ENCODE data around the gene IL34. TPM values are rescaled to one million over a fixed set of nuclear protein-coding genes. Genes with fewer than 3 reads are reported as not detected.

IL34 gene
- polyA plus RNA-seq, 1 of the 3 experiments (the other 2 are of a cell fraction): 0.18 TPM

DNA sequence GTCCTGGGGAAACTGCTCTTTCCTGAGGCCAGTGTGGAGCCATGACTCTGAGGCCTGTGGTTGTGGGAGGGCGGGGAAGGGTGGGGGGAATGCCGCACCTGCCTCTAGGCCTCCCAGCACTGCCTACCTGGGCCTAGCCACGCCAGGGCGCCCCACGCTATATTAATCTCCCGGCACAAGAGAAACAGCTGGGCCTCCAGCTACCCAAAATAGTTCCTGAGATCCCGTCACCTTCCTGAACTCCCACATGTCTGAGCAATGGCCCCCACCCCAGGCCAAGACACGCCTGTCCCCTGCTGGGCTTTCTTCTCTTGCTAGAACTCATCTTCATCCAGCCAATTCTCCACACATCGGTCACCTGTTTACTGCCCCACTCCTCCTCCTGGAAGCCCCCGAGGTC, 52.5 kb downstream of the IL34 start:
- Histone ChIP-seq H2AFZ (ENCODE audit: low read depth) (no peak overlapping the region), H3K36me3 (replicated peaks in 1 of 2; ENCODE audit: control insufficient read depth in 1 of 2, insufficient read depth in 2 of 2, low read length in 1 of 2) (no peaks in the 10 kb centered on the region), H3F3A (replicated peaks; ENCODE audit: insufficient read depth) (peaks cover 25% of the 10 kb centered on the region), H3K9me3 (no peaks in the 10 kb centered on the region), H3K27me3 (ENCODE audit: insufficient read depth) (no peaks in the 10 kb centered on the region), H3K4me2 (no peak overlapping the region), H3K9ac (no peak overlapping the region), H3K79me2 (ENCODE audit: insufficient read depth) (no peaks in the 10 kb centered on the region), H3K4me1 (ENCODE audit: control insufficient read depth in 1 of 2, insufficient read depth in 2 of 2, low read depth in 1 of 2, low read length in 1 of 2) (peaks cover 45 to 83% of the 10 kb centered on the region in 2 experiments; a peak in 3 of 4 replicates), H3K27ac (ENCODE audit: low read depth in 2 of 2, low read length in 1 of 2) (no peak overlapping the region), H3K9me2 (no peaks in the 10 kb centered on the region), H4K20me1 (ENCODE audit: insufficient read depth) (no peaks in the 10 kb centered on the region), H3K4me3 (ENCODE audit: low read depth in 2 of 2, low read length in 1 of 2) (no peak overlapping the region)
- DNase-seq: no peak
- ChIA-PET CTCF (no interaction called here), POLR2A (no interaction called here)
- TF ChIP-seq TEAD4 (IDR thresholded peaks at IDR 0.05; ENCODE audit: borderline replicate concordance, insufficient read depth) (no peak), RCOR1 (IDR thresholded peaks at IDR 0.05; ENCODE audit: low read length) (no peak), NRF1 (IDR thresholded peaks at IDR 0.05; ENCODE audit: low read depth, low read length) (no peak), MXI1 (IDR thresholded peaks at IDR 0.05; ENCODE audit: low read depth, low read length) (no peak), GATA2 (CRISPR knock-in tag; IDR thresholded peaks at IDR 0.05) (no peak), GABPA (IDR thresholded peaks at IDR 0.05; ENCODE audit: low read depth) (no peak), CHD2 (IDR thresholded peaks at IDR 0.05; ENCODE audit: low read length, partially characterized antibody) (no peak), RFX5 (IDR thresholded peaks at IDR 0.05; ENCODE audit: low read length) (no peak), SIN3A (IDR thresholded peaks at IDR 0.05; ENCODE audit: borderline replicate concordance, low read depth, low read length) (no peak)
- TF ChIP-seq, protein P1, sequence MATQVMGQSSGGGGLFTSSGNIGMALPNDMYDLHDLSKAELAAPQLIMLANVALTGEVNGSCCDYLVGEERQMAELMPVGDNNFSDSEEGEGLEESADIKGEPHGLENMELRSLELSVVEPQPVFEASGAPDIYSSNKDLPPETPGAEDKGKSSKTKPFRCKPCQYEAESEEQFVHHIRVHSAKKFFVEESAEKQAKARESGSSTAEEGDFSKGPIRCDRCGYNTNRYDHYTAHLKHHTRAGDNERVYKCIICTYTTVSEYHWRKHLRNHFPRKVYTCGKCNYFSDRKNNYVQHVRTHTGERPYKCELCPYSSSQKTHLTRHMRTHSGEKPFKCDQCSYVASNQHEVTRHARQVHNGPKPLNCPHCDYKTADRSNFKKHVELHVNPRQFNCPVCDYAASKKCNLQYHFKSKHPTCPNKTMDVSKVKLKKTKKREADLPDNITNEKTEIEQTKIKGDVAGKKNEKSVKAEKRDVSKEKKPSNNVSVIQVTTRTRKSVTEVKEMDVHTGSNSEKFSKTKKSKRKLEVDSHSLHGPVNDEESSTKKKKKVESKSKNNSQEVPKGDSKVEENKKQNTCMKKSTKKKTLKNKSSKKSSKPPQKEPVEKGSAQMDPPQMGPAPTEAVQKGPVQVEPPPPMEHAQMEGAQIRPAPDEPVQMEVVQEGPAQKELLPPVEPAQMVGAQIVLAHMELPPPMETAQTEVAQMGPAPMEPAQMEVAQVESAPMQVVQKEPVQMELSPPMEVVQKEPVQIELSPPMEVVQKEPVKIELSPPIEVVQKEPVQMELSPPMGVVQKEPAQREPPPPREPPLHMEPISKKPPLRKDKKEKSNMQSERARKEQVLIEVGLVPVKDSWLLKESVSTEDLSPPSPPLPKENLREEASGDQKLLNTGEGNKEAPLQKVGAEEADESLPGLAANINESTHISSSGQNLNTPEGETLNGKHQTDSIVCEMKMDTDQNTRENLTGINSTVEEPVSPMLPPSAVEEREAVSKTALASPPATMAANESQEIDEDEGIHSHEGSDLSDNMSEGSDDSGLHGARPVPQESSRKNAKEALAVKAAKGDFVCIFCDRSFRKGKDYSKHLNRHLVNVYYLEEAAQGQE (IDR thresholded peaks at IDR 0.05; ENCODE audit: low read depth, low read length): no peak
- WGBS (ENCODE audit: low lambda C conversion rate): 97% methylated on average over 8 of the region's 10 CpGs

DNA sequence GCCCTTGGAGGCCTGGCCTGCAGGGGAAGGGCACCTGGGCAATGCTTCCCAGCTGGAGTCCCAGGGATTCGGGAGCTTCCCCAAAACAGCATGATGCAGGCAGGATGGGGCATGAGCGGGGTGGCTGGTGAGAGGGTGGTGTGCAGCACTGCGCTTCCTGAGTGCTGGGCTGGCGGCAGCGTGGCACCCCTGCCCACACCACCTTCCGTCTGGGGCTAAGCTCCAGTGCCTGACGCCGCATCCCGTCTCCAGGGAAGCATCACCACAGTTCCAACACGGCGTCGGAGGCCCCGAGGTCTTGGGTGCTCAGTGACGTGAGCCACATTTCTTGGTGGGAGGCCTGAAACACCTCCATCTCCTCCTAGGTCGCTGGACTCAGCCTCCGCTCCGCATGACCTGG, 53.3 kb downstream of the IL34 start:
- DNase-seq: no peak
- Histone ChIP-seq H3K27ac (ENCODE audit: low read depth in 2 of 2, low read length in 1 of 2) (no peak overlapping the region; a peak in 1 of 4 replicates), H4K20me1 (ENCODE audit: insufficient read depth) (no peaks in the 10 kb centered on the region), H3K4me2 (no peak overlapping the region), H3K79me2 (ENCODE audit: insufficient read depth) (no peaks in the 10 kb centered on the region), H3K9me2 (no peaks in the 10 kb centered on the region), H3K4me1 (ENCODE audit: control insufficient read depth in 1 of 2, insufficient read depth in 2 of 2, low read depth in 1 of 2, low read length in 1 of 2) (peaks cover 45 to 83% of the 10 kb centered on the region in 2 experiments; a peak in 3 of 4 replicates), H3K36me3 (replicated peaks in 1 of 2; ENCODE audit: control insufficient read depth in 1 of 2, insufficient read depth in 2 of 2, low read length in 1 of 2) (no peaks in the 10 kb centered on the region), H2AFZ (ENCODE audit: low read depth) (no peak overlapping the region), H3K27me3 (ENCODE audit: insufficient read depth) (no peaks in the 10 kb centered on the region), H3K9me3 (no peaks in the 10 kb centered on the region), H3F3A (replicated peaks; ENCODE audit: insufficient read depth) (peaks cover 22% of the 10 kb centered on the region), H3K4me3 (ENCODE audit: low read depth in 2 of 2, low read length in 1 of 2) (no peak overlapping the region), H3K9ac (no peak overlapping the region)
- CTCF ChIA-PET: interaction anchor here (1.7 kb wide), 1 partner anchor 101 kb away, joined by 3 read pairs; no protein-coding TSS in a partner anchor
- 84% methylated on average over 6 of the region's 17 CpGs for WGBS (ENCODE audit: low lambda C conversion rate)
- POLR2A ChIA-PET: no interaction called here
- TF ChIP-seq NRF1 (IDR thresholded peaks at IDR 0.05; ENCODE audit: low read depth, low read length) (no peak), EP300 (IDR thresholded peaks at IDR 0.05; ENCODE audit: borderline replicate concordance in 1 of 2, low read depth in 1 of 2, low read length in 1 of 2) (no peak), GATA2 (CRISPR knock-in tag; IDR thresholded peaks at IDR 0.05) (no peak), USF1 (IDR thresholded peaks at IDR 0.05; ENCODE audit: borderline replicate concordance, low read depth) (no peak), POLR2AphosphoS5 (IDR thresholded peaks at IDR 0.05; ENCODE audit: low read depth, low read length) (no peak), EZH2phosphoT487 (IDR thresholded peaks at IDR 0.05; ENCODE audit: borderline replicate concordance, low read depth) (no peak), PBX3 (IDR thresholded peaks at IDR 0.05) (no peak), FOXM1 (IDR thresholded peaks at IDR 0.05; ENCODE audit: low read depth) (no peak), ELF1 (IDR thresholded peaks at IDR 0.05) (no peak)
- TF ChIP-seq, protein P1 (IDR thresholded peaks at IDR 0.05; ENCODE audit: low read depth, low read length): no peak

Data from SK-N-SH (cell line).